Subcutaneous adipose tissue (tissue), 4 donors: ENCODE data around the gene FGD4. TPM values are rescaled to one million over a fixed set of nuclear protein-coding genes. Genes with fewer than 3 reads are reported as not detected.

ENCODE experiments used
- CTCF ChIP-seq: fragments of 450-650 bp; IDR thresholded peaks from one replicate; pipeline ENCODE4 v1.5.1; 2016; ENCODE audit warnings: low read depth, mild to moderate bottlenecking, control low read depth, antibody characterized with exemption, moderate library complexity
- total RNA-seq, 4 donors: library from RNA; depleted of rRNA; stranded (reverse); fragments of >200 nt; gene quantifications; one replicate each; pipeline ENCODE4 v1.1.0, GENCODE V29; 2016

FGD4 gene
- total RNA-seq, 4 donors from 2014 or later = 65.1 to 96.9 (median 85.8) TPM

GRCh38 chr12:32541754-32542374, 142.5 kb downstream of the FGD4 start:
- TF ChIP-seq CTCF = no peak

GRCh38 chr12:32542428-32543229, 143.3 kb downstream of the FGD4 start:
- TF ChIP-seq CTCF = no peak

- no peak for TF ChIP-seq CTCF
Observed at GRCh38 chr12:32544893-32545292, 145.5 kb downstream of the FGD4 start.

- TF ChIP-seq CTCF = no peak
Observed at GRCh38 chr12:32545413-32545980, 146.1 kb downstream of the FGD4 start.

- TF ChIP-seq CTCF = no peak
Observed at GRCh38 chr12:32546272-32546671, 146.9 kb downstream of the FGD4 start.

- TF ChIP-seq CTCF = no peak
Observed at GRCh38 chr12:32548691-32549281, 149.4 kb downstream of the FGD4 start.

GRCh38 chr12:32549675-32550079, 150.3 kb downstream of the FGD4 start:
- no peak for TF ChIP-seq CTCF
